SK-N-SH (cell line): ENCODE measurements around the gene TSHZ2. TPM values are rescaled to one million over a fixed set of nuclear protein-coding genes. Genes with fewer than 3 reads are reported as not detected.

Experiments used
- CTCF ChIA-PET: fragments of 300-600, 350-600 bp; formaldehyde crosslinking; extraction: SDS; loops from one replicate; lab custom pipeline; 2021; lab: Yijun Ruan, JAX
- POLR2A ChIA-PET: fragments of 350-600 bp; sonication (Branson Sonifier 250); formaldehyde crosslinking; extraction: SDS; loops from one replicate; lab custom pipeline; 2020; ENCODE audit warnings: antibody characterized with exemption, inconsistent platforms; lab: Yijun Ruan, JAX
- DNase-seq: peaks from one replicate; pipeline ENCODE4 v3.0.0; 2012
- H2AFZ ChIP-seq: fragments of 200-600 bp; sonication (generic); 2 replicates; pipeline ENCODE4 v1.8.1; 2016; ENCODE audit warnings: antibody characterized with exemption, mild to moderate bottlenecking, low read depth
- H3F3A ChIP-seq: fragments of 200-600 bp; sonication (generic); replicated peaks from 2 replicates; pipeline ENCODE3; 2016; ENCODE audit warnings: antibody characterized with exemption, mild to moderate bottlenecking; ENCODE audit not compliant: insufficient read depth
- H3K27ac ChIP-seq, 2 experiments: fragments of 200-500 bp in 1 of 2; fragments of 200-600 bp in 1 of 2; sonication (Bioruptor generic) in 1 of 2; sonication (generic), shearing (Covaris generic) in 1 of 2; 2 replicates each; pipeline versions ENCODE4 v1.5.1 to v1.6.1; 2014 to 2016; ENCODE audit warnings: low read depth in 2 of 2, inconsistent platforms in 1 of 2, low read length in 1 of 2, mild to moderate bottlenecking in 1 of 2, mixed read lengths in 1 of 2
- H3K27me3 ChIP-seq: fragments of 200-600 bp; sonication (generic), shearing (Covaris generic); 2 replicates; pipeline ENCODE4 v1.6.1; 2016; ENCODE audit warnings: mixed run types; ENCODE audit not compliant: insufficient read depth
- H3K36me3 ChIP-seq, 2 experiments: fragments of 200-500 bp in 1 of 2; fragments of 200-600 bp in 1 of 2; sonication (Bioruptor generic) in 1 of 2; sonication (generic) in 1 of 2; replicated peaks in 1 of 2; 2 replicates each; pipeline versions ENCODE3 to v1.5.1; 2014 to 2016; ENCODE audit warnings: low read length in 1 of 2, mild to moderate bottlenecking in 1 of 2; ENCODE audit not compliant: insufficient read depth in 2 of 2, control insufficient read depth in 1 of 2
- H3K4me1 ChIP-seq, 2 experiments: fragments of 200-500 bp in 1 of 2; fragments of 200-600 bp in 1 of 2; sonication (Bioruptor generic) in 1 of 2; sonication (generic), shearing (Covaris generic) in 1 of 2; 2 replicates each; pipeline versions ENCODE4 v1.5.1 to v1.6.1; 2014 to 2016; ENCODE audit warnings: low read depth in 1 of 2, low read length in 1 of 2, mixed run types in 1 of 2; ENCODE audit not compliant: insufficient read depth in 2 of 2, control insufficient read depth in 1 of 2
- H3K4me2 ChIP-seq: fragments of 200-600 bp; sonication (generic), shearing (Covaris generic); 2 replicates; pipeline ENCODE4 v1.6.1; 2017; ENCODE audit warnings: mixed run types
- H3K4me3 ChIP-seq, 2 experiments: fragments of 200-500 bp in 1 of 2; fragments of 200-600 bp in 1 of 2; sonication (Bioruptor generic) in 1 of 2; sonication (generic), shearing (Covaris generic) in 1 of 2; 2 replicates each; pipeline versions ENCODE4 v1.5.1 to v1.8.1; 2014 to 2016; ENCODE audit warnings: low read depth in 2 of 2, inconsistent platforms in 1 of 2, low read length in 1 of 2, mild to moderate bottlenecking in 1 of 2, mixed read lengths in 1 of 2, moderate library complexity in 1 of 2
- H3K79me2 ChIP-seq: fragments of 200-600 bp; sonication (generic); 2 replicates; pipeline ENCODE4 v1.8.1; 2017; ENCODE audit warnings: mild to moderate bottlenecking; ENCODE audit not compliant: insufficient read depth
- H3K9ac ChIP-seq: fragments of 200-600 bp; sonication (generic); 2 replicates; pipeline ENCODE4 v1.6.1; 2017; ENCODE audit warnings: mixed run types
- H3K9me2 ChIP-seq: fragments of 200-600 bp; sonication (generic); 2 replicates; pipeline ENCODE4 v1.6.1; 2017; ENCODE audit warnings: mixed run types
- H3K9me3 ChIP-seq: fragments of 200-600 bp; sonication (generic); 2 replicates; pipeline ENCODE4 v1.6.1; 2017; ENCODE audit warnings: mixed run types, mild to moderate bottlenecking, moderate library complexity
- H4K20me1 ChIP-seq: fragments of 200-600 bp; sonication (generic); 2 replicates; pipeline ENCODE4 v1.6.1; 2017; ENCODE audit warnings: mild to moderate bottlenecking, mixed run types; ENCODE audit not compliant: insufficient read depth
- CHD2 ChIP-seq: fragments of 150-350 bp; IDR thresholded peaks from 2 replicates; pipeline ENCODE4 v1.6.1; 2018; ENCODE audit warnings: low read length; ENCODE audit not compliant: partially characterized antibody
- CTCF ChIP-seq: fragments of 200-600 bp; sonication (generic); IDR thresholded peaks from 2 replicates; pipeline ENCODE4 v1.6.1; 2017; ENCODE audit warnings: antibody characterized with exemption, mild to moderate bottlenecking, moderate library complexity
- ELF1 ChIP-seq: IDR thresholded peaks from 2 replicates; pipeline ENCODE4 v1.4.0; 2012
- EZH2phosphoT487 ChIP-seq: fragments of 200-600 bp; sonication (generic); IDR thresholded peaks from 2 replicates; pipeline ENCODE4 v1.6.1; 2017; ENCODE audit warnings: low read depth, mixed run types, mild to moderate bottlenecking, antibody characterized with exemption, moderate library complexity, borderline replicate concordance
- FOXJ3 ChIP-seq: sonication (generic); formaldehyde crosslinking; IDR thresholded peaks from 2 replicates; pipeline ENCODE4 v1.5.1; 2020; ENCODE audit warnings: mild to moderate bottlenecking, missing genetic modification reagents
- FOXM1 ChIP-seq: IDR thresholded peaks from 2 replicates; pipeline ENCODE4 v1.4.0; 2012; ENCODE audit warnings: low read depth, mild to moderate bottlenecking
- GABPA ChIP-seq: IDR thresholded peaks from 2 replicates; pipeline ENCODE4 v1.4.0; 2012; ENCODE audit warnings: low read depth, mild to moderate bottlenecking
- GATA2 ChIP-seq: sonication (generic); formaldehyde crosslinking; IDR thresholded peaks from 2 replicates; pipeline ENCODE4 v1.5.0; 2020; ENCODE audit warnings: mild to moderate bottlenecking, missing genetic modification reagents
- MEF2A ChIP-seq: IDR thresholded peaks from 2 replicates; pipeline ENCODE4 v1.4.0; 2012; ENCODE audit warnings: low read depth, borderline replicate concordance
- RAD21 ChIP-seq: IDR thresholded peaks from 2 replicates; pipeline ENCODE4 v1.6.1; 2012; ENCODE audit warnings: mild to moderate bottlenecking, low read length
- REST ChIP-seq: IDR thresholded peaks from 2 replicates; pipeline ENCODE4 v1.6.1; 2012; ENCODE audit warnings: mild to moderate bottlenecking, low read depth, low read length, moderate library complexity
- RFX5 ChIP-seq: IDR thresholded peaks from 2 replicates; pipeline ENCODE4 v1.6.1; 2012; ENCODE audit warnings: mild to moderate bottlenecking, improper control_type of control experiment, low read length
- SIN3A ChIP-seq: IDR thresholded peaks from 2 replicates; pipeline ENCODE4 v1.6.1; 2012; ENCODE audit warnings: low read depth, mild to moderate bottlenecking, low read length, moderate library complexity, borderline replicate concordance
- TCF12 ChIP-seq: IDR thresholded peaks from 2 replicates; pipeline ENCODE4 v1.4.0; 2012
- TEAD4 ChIP-seq: IDR thresholded peaks from 2 replicates; pipeline ENCODE4 v1.4.0; 2012; ENCODE audit warnings: mild to moderate bottlenecking, borderline replicate concordance; ENCODE audit not compliant: insufficient read depth
- WGBS: methylation state at CpG from one replicate; pipeline ENCODE4 v1.1.6; 2017; ENCODE audit warnings: low lambda C conversion rate; 5-methylcytosine and 5-hydroxymethylcytosine counted together
- polyA plus RNA-seq, 3 experiments: library from polyadenylated mRNA; depleted of rRNA; stranded (reverse); fragments of >200 nt; gene quantifications; 2 replicates each; pipeline ENCODE4 v1.2.3, GENCODE V29; 2012
- TF ChIP-seq, protein P1 (sequence below): fragments of 150-350 bp; IDR thresholded peaks from 2 replicates; pipeline ENCODE4 v1.6.1; 2017; ENCODE audit warnings: antibody characterized with exemption, low read length, low read depth, borderline replicate concordance
- TF ChIP-seq, protein P2 (sequence below): fragments of 150-350 bp; IDR thresholded peaks from 2 replicates; pipeline ENCODE4 v1.6.1; 2016; ENCODE audit warnings: mild to moderate bottlenecking, low read depth, low read length

TSHZ2 gene
- polyA plus RNA-seq, 1 of the 3 experiments (the other 2 are of a cell fraction) = 0.13 TPM

- Histone ChIP-seq H3K4me1 (peaks cover 0 to 2% of the 10 kb centered on the region in 2 experiments; a peak in 2 of 4 replicates), H2AFZ (no peak overlapping the region), H3K9me3 (no peaks in the 10 kb centered on the region), H3K9ac (no peak overlapping the region), H3K4me2 (no peak overlapping the region), H3K27ac (no peak overlapping the region), H3K9me2 (no peaks in the 10 kb centered on the region), H3K27me3 (no peaks in the 10 kb centered on the region), H3K79me2 (no peaks in the 10 kb centered on the region), H3F3A (no peaks in the 10 kb centered on the region), H3K36me3 (no peaks in the 10 kb centered on the region), H3K4me3 (no peak overlapping the region), H4K20me1 (no peaks in the 10 kb centered on the region)
- ChIA-PET CTCF (no interaction called here), POLR2A (no interaction called here)
- no peak for TF ChIP-seq REST
- TF ChIP-seq GABPA = no peak
- TF ChIP-seq, protein P1, sequence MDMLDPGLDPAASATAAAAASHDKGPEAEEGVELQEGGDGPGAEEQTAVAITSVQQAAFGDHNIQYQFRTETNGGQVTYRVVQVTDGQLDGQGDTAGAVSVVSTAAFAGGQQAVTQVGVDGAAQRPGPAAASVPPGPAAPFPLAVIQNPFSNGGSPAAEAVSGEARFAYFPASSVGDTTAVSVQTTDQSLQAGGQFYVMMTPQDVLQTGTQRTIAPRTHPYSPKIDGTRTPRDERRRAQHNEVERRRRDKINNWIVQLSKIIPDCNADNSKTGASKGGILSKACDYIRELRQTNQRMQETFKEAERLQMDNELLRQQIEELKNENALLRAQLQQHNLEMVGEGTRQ = no peak
- no peak for TF ChIP-seq EZH2phosphoT487
- TF ChIP-seq ELF1 = no peak
- TF ChIP-seq TEAD4 = no peak
- no peak for TF ChIP-seq CHD2
- TF ChIP-seq, protein P2, sequence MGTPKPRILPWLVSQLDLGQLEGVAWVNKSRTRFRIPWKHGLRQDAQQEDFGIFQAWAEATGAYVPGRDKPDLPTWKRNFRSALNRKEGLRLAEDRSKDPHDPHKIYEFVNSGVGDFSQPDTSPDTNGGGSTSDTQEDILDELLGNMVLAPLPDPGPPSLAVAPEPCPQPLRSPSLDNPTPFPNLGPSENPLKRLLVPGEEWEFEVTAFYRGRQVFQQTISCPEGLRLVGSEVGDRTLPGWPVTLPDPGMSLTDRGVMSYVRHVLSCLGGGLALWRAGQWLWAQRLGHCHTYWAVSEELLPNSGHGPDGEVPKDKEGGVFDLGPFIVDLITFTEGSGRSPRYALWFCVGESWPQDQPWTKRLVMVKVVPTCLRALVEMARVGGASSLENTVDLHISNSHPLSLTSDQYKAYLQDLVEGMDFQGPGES = no peak
- no peak for TF ChIP-seq FOXM1
- TF ChIP-seq GATA2 (CRISPR knock-in tag) = no peak
- TF ChIP-seq CTCF = no peak
- TF ChIP-seq RFX5 = no peak
- no peak for TF ChIP-seq TCF12
- TF ChIP-seq MEF2A = no peak
- TF ChIP-seq SIN3A = no peak
- no peak for TF ChIP-seq RAD21
- TF ChIP-seq FOXJ3 = no peak
- 39% methylated on average over 3 of the region's 3 CpGs for WGBS
- DNase-seq = no peak
These were observed 13.5 kb downstream of the TSHZ2 start for GRCh38 chr20:52985687-52986086.
